ENCODE measurements around the gene SEPTIN3.

DNA sequence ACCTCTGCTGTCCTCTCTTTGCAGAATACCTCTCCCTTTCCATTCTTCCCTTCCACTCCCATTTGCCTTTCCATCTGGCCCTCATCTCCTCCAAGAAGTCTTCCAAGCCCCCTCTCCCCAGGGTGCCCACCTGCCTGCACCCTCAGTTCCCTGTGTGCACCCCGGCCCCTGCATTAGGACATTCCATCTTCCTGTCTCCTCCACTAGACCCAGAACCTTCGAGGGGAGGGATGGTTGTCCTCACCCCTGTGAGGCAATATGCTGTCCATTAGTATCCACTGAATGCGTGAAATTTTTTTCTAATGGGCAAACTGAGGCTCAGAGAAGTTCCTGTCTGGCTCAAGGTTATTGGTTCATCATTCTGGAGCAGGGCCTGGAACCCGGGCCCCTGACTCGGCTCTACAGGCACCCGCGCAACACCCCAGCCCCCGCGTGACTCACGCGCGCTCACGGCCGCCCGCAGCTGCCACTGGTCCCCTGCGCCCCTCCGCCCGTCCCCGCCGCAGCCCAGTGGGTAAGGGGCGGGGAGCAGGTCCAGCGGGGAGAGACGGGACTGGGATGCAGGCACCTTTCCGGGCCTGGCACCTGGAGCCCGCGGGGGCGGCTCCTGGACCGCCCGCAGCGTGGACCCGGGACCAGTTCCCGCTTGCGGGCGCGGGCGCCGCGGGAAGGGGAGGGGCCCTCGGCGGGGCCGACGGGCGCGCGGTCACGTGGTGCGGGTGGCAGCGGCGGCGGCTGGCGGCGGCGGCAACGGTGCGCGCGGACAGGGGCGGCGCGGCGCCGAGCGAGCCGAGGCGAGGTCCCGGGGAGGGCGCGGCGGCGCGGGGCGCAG lies 7.0 kb downstream of the SEPTIN3 start:
- TF ChIP-seq SUZ12 (IDR thresholded peaks at IDR 0.05) (no peak), ZNF384 (IDR thresholded peaks at IDR 0.05) (no peak), FOXM1 (IDR thresholded peaks at IDR 0.05; ENCODE audit: borderline replicate concordance) (no peak), FOXA1 (IDR thresholded peaks at IDR 0.05) (no peak), BHLHE40 (IDR thresholded peaks at IDR 0.05; ENCODE audit: borderline replicate concordance) (no peak), HDGF (IDR thresholded peaks at IDR 0.05; ENCODE audit: borderline replicate concordance) (no peak), TARDBP (IDR thresholded peaks at IDR 0.05) (no peak), FOXK2 (IDR thresholded peaks at IDR 0.05) (no peak), CTBP1 (IDR thresholded peaks at IDR 0.05; ENCODE audit: borderline replicate concordance) (no peak), ARNT (IDR thresholded peaks at IDR 0.05) (no peak), LEF1 (IDR thresholded peaks at IDR 0.05; ENCODE audit: borderline replicate concordance) (no peak)
